ENCODE results near the gene ELL. TPM values are rescaled to one million over a fixed set of nuclear protein-coding genes. Genes with fewer than 3 reads are reported as not detected.

The ELL gene
- polyA plus RNA-seq, 3 donors, result 12.2 to 35.3 (median 12.6) TPM

DNA sequence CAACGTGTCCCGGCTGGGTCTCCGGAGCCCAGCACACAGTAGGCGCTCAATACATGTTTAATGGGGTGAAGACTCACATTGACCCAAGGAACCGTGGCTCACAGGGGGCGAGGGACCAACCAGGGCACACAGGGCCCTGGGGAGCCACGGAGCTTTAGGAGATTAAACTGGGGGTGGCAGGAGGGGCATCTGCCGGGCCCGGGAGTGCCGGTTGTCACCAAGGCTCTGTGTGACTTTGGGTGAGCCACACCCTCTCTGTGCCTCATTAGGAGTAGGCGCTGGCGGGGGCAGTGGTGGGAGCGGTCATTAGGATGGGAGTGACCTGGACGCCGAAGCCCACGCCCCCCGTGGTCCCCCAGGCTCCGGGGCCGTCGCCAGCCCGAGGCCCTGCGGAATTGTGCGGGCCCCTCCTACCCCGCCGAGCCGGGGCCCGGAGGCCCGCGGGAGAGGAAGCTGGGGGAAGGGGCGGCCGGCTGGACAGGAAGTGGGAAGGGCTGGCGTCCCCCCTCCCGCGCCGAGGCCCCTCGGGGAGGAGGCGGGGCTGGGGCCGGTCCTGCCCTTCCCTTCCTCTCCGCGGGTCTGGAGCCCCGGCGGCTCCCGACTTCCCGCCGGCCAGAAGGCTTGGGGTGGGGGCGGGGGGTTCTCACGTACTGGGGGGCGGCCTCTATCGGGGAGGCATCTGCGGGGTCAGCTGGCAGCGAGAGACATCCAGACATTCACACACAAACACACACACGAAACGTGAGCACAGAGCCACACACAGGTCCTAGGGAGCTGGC is 104.4 kb downstream of the ELL start:
- H2AFZ ChIP-seq (ENCODE audit: insufficient read depth, low read depth, low read length, poor library complexity, severe bottlenecking), result peak overlapping the region; percentile 49
- peak; percentile 69 to 86 (median 83) for DNase-seq

DNA sequence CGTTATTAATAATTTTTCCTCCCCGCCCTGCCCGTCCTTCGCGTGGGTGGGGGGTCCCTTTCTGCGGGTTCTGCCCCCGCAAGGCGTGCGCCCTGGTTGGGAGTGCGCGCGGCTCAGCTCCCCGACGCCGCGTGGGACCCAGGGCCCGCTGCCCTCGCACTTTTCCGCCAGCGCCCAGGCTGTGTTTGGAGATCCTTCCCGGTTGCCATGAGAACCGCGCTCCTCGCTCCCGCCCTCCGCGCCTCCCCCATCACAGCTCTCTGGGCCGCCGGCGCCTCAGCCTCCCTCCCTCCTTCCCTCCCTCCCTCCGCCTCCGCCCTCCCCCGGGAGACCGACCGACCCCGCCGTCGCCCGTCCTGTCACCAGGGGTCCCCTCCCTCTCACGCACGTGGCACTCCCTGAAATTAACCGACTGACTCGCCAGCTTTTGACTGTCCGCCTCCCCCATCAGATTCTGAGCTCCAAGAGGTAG is 105.1 kb downstream of the ELL start:
- H3K27ac ChIP-seq (ENCODE audit: low read depth in 1 of 2, low read length in 2 of 2), result peak overlapping the region; percentile 99

More for the DNA sequence above, 104.4 kb downstream of the ELL start:
- H3K9me3 ChIP-seq (replicated peaks in 1 of 2; ENCODE audit: control insufficient read depth in 1 of 2, insufficient read depth in 1 of 2, low read length in 2 of 2), result no peaks in the 10 kb centered on the region
- peaks cover 68 to 85% of the 10 kb centered on the region in 2 donors for H3K4me1 ChIP-seq (ENCODE audit: control insufficient read depth in 1 of 2, insufficient read depth in 2 of 2, low read length in 2 of 2)
- peak overlapping the region; percentile 23 to 74 (median 56) for H3K4me3 ChIP-seq (replicated peaks in 1 of 3; ENCODE audit: low read depth in 2 of 3, low read length in 3 of 3)
- peaks cover 0 to 3% (median 0%) of the 10 kb centered on the region in 7 donors for H3K9me3 Mint-ChIP-seq
- H3K4me2 ChIP-seq (replicated peaks; ENCODE audit: extremely low read depth, low read length, poor library complexity, severe bottlenecking), result peak overlapping the region; percentile 91
- intact Hi-C loops (cut with micrococcal nuclease), result loop anchor here (2.0 to 10.0 kb wide), 4 partner anchors 25 to 213 kb away; partner anchors contain the start of genes IQCN (in 2 of the 2) and RAB3A (in 1 of the 2)
- H3K9ac ChIP-seq (ENCODE audit: insufficient read depth, low read length, poor library complexity, severe bottlenecking), result peak overlapping the region; percentile 90
- peaks cover 28% of the 10 kb centered on the region for H3K79me2 ChIP-seq (ENCODE audit: insufficient read depth, low read length)
- H3K4me1 Mint-ChIP-seq, result peaks cover 71% of the 10 kb centered on the region
- H3K27me3 Mint-ChIP-seq (ENCODE audit: low read depth in 3 of 3), result peaks cover 0 to 4% (median 1%) of the 10 kb centered on the region in 3 donors
- no peaks in the 10 kb centered on the region for H3K27me3 ChIP-seq (ENCODE audit: control insufficient read depth in 2 of 2, insufficient read depth in 2 of 2, low read length in 2 of 2)
- H3K36me3 ChIP-seq (replicated peaks in 1 of 2; ENCODE audit: control insufficient read depth in 1 of 2, insufficient read depth in 2 of 2, low read length in 2 of 2), result no peaks in the 10 kb centered on the region
- TF ChIP-seq, protein P1, sequence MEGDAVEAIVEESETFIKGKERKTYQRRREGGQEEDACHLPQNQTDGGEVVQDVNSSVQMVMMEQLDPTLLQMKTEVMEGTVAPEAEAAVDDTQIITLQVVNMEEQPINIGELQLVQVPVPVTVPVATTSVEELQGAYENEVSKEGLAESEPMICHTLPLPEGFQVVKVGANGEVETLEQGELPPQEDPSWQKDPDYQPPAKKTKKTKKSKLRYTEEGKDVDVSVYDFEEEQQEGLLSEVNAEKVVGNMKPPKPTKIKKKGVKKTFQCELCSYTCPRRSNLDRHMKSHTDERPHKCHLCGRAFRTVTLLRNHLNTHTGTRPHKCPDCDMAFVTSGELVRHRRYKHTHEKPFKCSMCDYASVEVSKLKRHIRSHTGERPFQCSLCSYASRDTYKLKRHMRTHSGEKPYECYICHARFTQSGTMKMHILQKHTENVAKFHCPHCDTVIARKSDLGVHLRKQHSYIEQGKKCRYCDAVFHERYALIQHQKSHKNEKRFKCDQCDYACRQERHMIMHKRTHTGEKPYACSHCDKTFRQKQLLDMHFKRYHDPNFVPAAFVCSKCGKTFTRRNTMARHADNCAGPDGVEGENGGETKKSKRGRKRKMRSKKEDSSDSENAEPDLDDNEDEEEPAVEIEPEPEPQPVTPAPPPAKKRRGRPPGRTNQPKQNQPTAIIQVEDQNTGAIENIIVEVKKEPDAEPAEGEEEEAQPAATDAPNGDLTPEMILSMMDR (IDR thresholded peaks at IDR 0.05), result no peak
- WGBS (ENCODE audit: insufficient coverage), result under 1% methylated on average over 29 of the region's 53 CpGs
- H3K27ac Mint-ChIP-seq, result peak overlapping the region; percentile 99 to 100 (median 100)
- peak overlapping the region; percentile 99 for H3K27ac ChIP-seq (ENCODE audit: low read depth in 1 of 2, low read length in 2 of 2)
- peaks cover 0 to 10% of the 10 kb centered on the region in 2 donors for H3K36me3 Mint-ChIP-seq
- peak overlapping the region; percentile 79 to 90 for H3K4me3 Mint-ChIP-seq
- peaks cover 25% of the 10 kb centered on the region for H4K20me1 ChIP-seq (ENCODE audit: insufficient read depth, low read length)

More for the DNA sequence above, 105.1 kb downstream of the ELL start:
- Histone ChIP-seq H3K4me3 (replicated peaks in 1 of 3; ENCODE audit: low read depth in 2 of 3, low read length in 3 of 3) (peak overlapping the region; percentile 23 to 74 (median 56)), H3K4me2 (replicated peaks; ENCODE audit: extremely low read depth, low read length, poor library complexity, severe bottlenecking) (peak overlapping the region; percentile 91), H4K20me1 (ENCODE audit: insufficient read depth, low read length) (peaks cover 19% of the 10 kb centered on the region), H3K36me3 (replicated peaks in 1 of 2; ENCODE audit: control insufficient read depth in 1 of 2, insufficient read depth in 2 of 2, low read length in 2 of 2) (no peaks in the 10 kb centered on the region), H3K9me3 (replicated peaks in 1 of 2; ENCODE audit: control insufficient read depth in 1 of 2, insufficient read depth in 1 of 2, low read length in 2 of 2) (no peaks in the 10 kb centered on the region), H3K27me3 (ENCODE audit: control insufficient read depth in 2 of 2, insufficient read depth in 2 of 2, low read length in 2 of 2) (no peaks in the 10 kb centered on the region), H3K4me1 (ENCODE audit: control insufficient read depth in 1 of 2, insufficient read depth in 2 of 2, low read length in 2 of 2) (peaks cover 64 to 80% of the 10 kb centered on the region in 2 donors), H2AFZ (ENCODE audit: insufficient read depth, low read depth, low read length, poor library complexity, severe bottlenecking) (peak overlapping the region; percentile 49), H3K79me2 (ENCODE audit: insufficient read depth, low read length) (peaks cover 22% of the 10 kb centered on the region), H3K9ac (ENCODE audit: insufficient read depth, low read length, poor library complexity, severe bottlenecking) (peak overlapping the region; percentile 90)
- peak overlapping the region; percentile 79 to 90 for H3K4me3 Mint-ChIP-seq
- TF ChIP-seq, protein P1 (IDR thresholded peaks at IDR 0.05), result no peak
- peaks cover 65% of the 10 kb centered on the region for H3K4me1 Mint-ChIP-seq
- peaks cover 0 to 3% (median 0%) of the 10 kb centered on the region in 7 donors for H3K9me3 Mint-ChIP-seq
- peak overlapping the region; percentile 99 to 100 (median 100) for H3K27ac Mint-ChIP-seq
- 1% methylated on average over 41 of the region's 44 CpGs for WGBS (ENCODE audit: insufficient coverage)
- peaks cover 0 to 9% (median 6%) of the 10 kb centered on the region in 3 donors for H3K27me3 Mint-ChIP-seq (ENCODE audit: low read depth in 3 of 3)
- peak; percentile 83 to 95 (median 92) for DNase-seq
- intact Hi-C loops (cut with micrococcal nuclease), result loop anchor here (5.0 to 10.0 kb wide), 3 partner anchors 142 to 212 kb away; partner anchors contain the start of genes IQCN (in 2 of the 2) and RAB3A (in 1 of the 2)
- H3K36me3 Mint-ChIP-seq, result peaks cover 0 to 4% of the 10 kb centered on the region in 2 donors

All from CD14-positive monocyte (primary cell).